DND-41 (cell line): Measurements from ENCODE around the gene MTARC1.

Experiments
- ATAC-seq: fragments of 200-7000 bp; cut with Tn5 transposase; 3 replicates; pipeline ENCODE4 v1.9.1; 2021; ENCODE audit warnings: low read depth; ENCODE audit not compliant: insufficient read depth
- DNase-seq: peaks from one replicate; pipeline ENCODE4 v3.0.0-alpha.2; 2020
- H2AFZ ChIP-seq: 2 replicates; pipeline ENCODE4 v1.6.0; 2012; ENCODE audit warnings: low read depth, low read length
- H3K27ac ChIP-seq: 2 replicates; pipeline ENCODE4 v1.5.1; 2012; ENCODE audit warnings: low read length, inconsistent platforms
- H3K27me3 ChIP-seq: fragments of 200-600 bp; sonication (generic); 2 replicates; pipeline ENCODE4 v1.6.0; 2012; ENCODE audit warnings: low read length, mild to moderate bottlenecking, inconsistent platforms; ENCODE audit not compliant: insufficient read depth, poor library complexity
- H3K36me3 ChIP-seq: 2 replicates; pipeline ENCODE4 v1.5.1; 2012; ENCODE audit warnings: low read length, inconsistent platforms; ENCODE audit not compliant: insufficient read depth
- H3K4me1 ChIP-seq: 2 replicates; pipeline ENCODE4 v1.5.1; 2012; ENCODE audit warnings: mild to moderate bottlenecking, low read length; ENCODE audit not compliant: insufficient read depth
- H3K4me2 ChIP-seq: 2 replicates; pipeline ENCODE4 v1.6.0; 2012; ENCODE audit warnings: mild to moderate bottlenecking, moderate library complexity, low read length, inconsistent platforms; ENCODE audit not compliant: insufficient read depth
- H3K4me3 ChIP-seq, 2 experiments: fragments of 200-600 bp in 1 of 2; shearing (Covaris generic) in 1 of 2; 2 replicates each; pipeline ENCODE4 v1.5.1; 2012 to 2016; ENCODE audit warnings: inconsistent platforms in 2 of 2, low read length in 2 of 2, mild to moderate bottlenecking in 2 of 2, low read depth in 1 of 2, moderate library complexity in 1 of 2
- H3K79me2 ChIP-seq: 2 replicates; pipeline ENCODE4 v1.6.0; 2012; ENCODE audit warnings: low read length, inconsistent platforms; ENCODE audit not compliant: insufficient read depth
- H3K9ac ChIP-seq: 2 replicates; pipeline ENCODE4 v1.6.0; 2012; ENCODE audit warnings: low read depth, mild to moderate bottlenecking, inconsistent platforms, low read length, moderate library complexity
- H3K9me3 ChIP-seq: 2 replicates; pipeline ENCODE4 v1.5.1; 2012; ENCODE audit warnings: low read length, moderate library complexity, mild to moderate bottlenecking, inconsistent platforms; ENCODE audit not compliant: insufficient read depth, severe bottlenecking
- H4K20me1 ChIP-seq: 2 replicates; pipeline ENCODE4 v1.6.0; 2012; ENCODE audit warnings: low read length; ENCODE audit not compliant: insufficient read depth
- CTCF ChIP-seq: IDR thresholded peaks from 2 replicates; pipeline ENCODE4 v1.5.1; 2012; ENCODE audit warnings: borderline replicate concordance, low read length, moderate library complexity, mild to moderate bottlenecking; ENCODE audit not compliant: poor library complexity, severe bottlenecking; ENCODE audit errors: extremely low read depth
- EZH2 ChIP-seq: IDR thresholded peaks from 3 replicates; pipeline ENCODE4 v1.6.1; 2012; ENCODE audit warnings: borderline replicate concordance, low read depth, mild to moderate bottlenecking, moderate library complexity, low read length, inconsistent platforms; ENCODE audit not compliant: severe bottlenecking

The MTARC1 gene

GRCh38 chr1:220748089-220748934, 38.4 kb upstream of the MTARC1 start, which contains the start of gene MTARC2:
TSS of gene MTARC2 (plus strand) at chr1:220748322. CDS start at chr1:220748532, 210 bp downstream.
- TF ChIP-seq EZH2 (no peak), CTCF (no peak)
- Histone ChIP-seq H3K79me2 (no peaks in the 10 kb centered on the region), H3K27me3 (no peaks in the 10 kb centered on the region), H3K36me3 (no peaks in the 10 kb centered on the region), H2AFZ (no peak within 1 kb of the TSS), H4K20me1 (no peaks in the 10 kb centered on the region), H3K4me3 (no peak within 1 kb of the TSS), H3K4me1 (no peaks in the 10 kb centered on the region), H3K9ac (no peak within 1 kb of the TSS), H3K9me3 (no peaks in the 10 kb centered on the region), H3K4me2 (no peak within 1 kb of the TSS), H3K27ac (no peak within 1 kb of the TSS)
- ATAC-seq (no peak), DNase-seq (no peak)

GRCh38 chr1:220748936-220749335, 37.8 kb upstream of the MTARC1 start:
- no peak overlapping the region for H3K9ac ChIP-seq
- no peaks in the 10 kb centered on the region for H3K36me3 ChIP-seq
- no peaks in the 10 kb centered on the region for H4K20me1 ChIP-seq
- no peaks in the 10 kb centered on the region for H3K9me3 ChIP-seq
- no peaks in the 10 kb centered on the region for H3K4me1 ChIP-seq
- TF ChIP-seq CTCF = no peak
- TF ChIP-seq EZH2 = no peak
- DNase-seq = no peak
- H2AFZ ChIP-seq = no peak overlapping the region
- no peak overlapping the region for H3K4me2 ChIP-seq
- H3K27ac ChIP-seq = no peak overlapping the region
- no peak for ATAC-seq
- no peaks in the 10 kb centered on the region for H3K27me3 ChIP-seq
- no peak overlapping the region for H3K4me3 ChIP-seq
- no peaks in the 10 kb centered on the region for H3K79me2 ChIP-seq

- Histone ChIP-seq H3K4me3 (no peak overlapping the region), H3K79me2 (no peaks in the 10 kb centered on the region), H3K4me1 (no peaks in the 10 kb centered on the region), H4K20me1 (no peaks in the 10 kb centered on the region), H3K36me3 (no peaks in the 10 kb centered on the region), H3K9ac (no peak overlapping the region), H3K4me2 (no peak overlapping the region), H3K27me3 (no peaks in the 10 kb centered on the region), H3K27ac (no peak overlapping the region), H2AFZ (no peak overlapping the region), H3K9me3 (no peaks in the 10 kb centered on the region)
- DNase-seq (no peak), ATAC-seq (no peak)
- no peak for TF ChIP-seq EZH2
- no peak for TF ChIP-seq CTCF
Observed at GRCh38 chr1:220750131-220750515, 36.6 kb upstream of the MTARC1 start.
